GM21576 (cell line): ENCODE results near the gene SGIP1.

Experiments
- ATAC-seq: cut with Tn5 transposase; IDR thresholded peaks from one replicate; pipeline ENCODE4 v1.9.1; 2021; ENCODE audit warnings: mild to moderate bottlenecking, moderate library complexity; ENCODE audit not compliant: unreplicated experiment

Gene SGIP1

GRCh38 chr1:66676613-66677298 lies 142.8 kb downstream of the SGIP1 start:
- ATAC-seq = no peak

- no peak for ATAC-seq
Observed at GRCh38 chr1:66678146-66678545, 144.2 kb downstream of the SGIP1 start.

GRCh38 chr1:66679140-66679539 lies 145.2 kb downstream of the SGIP1 start:
- no peak for ATAC-seq

- no peak for ATAC-seq
Observed at GRCh38 chr1:66681686-66682085, 147.7 kb downstream of the SGIP1 start.

GRCh38 chr1:66682106-66682505 lies 148.2 kb downstream of the SGIP1 start:
- ATAC-seq = no peak

GRCh38 chr1:66684353-66684752 lies 150.4 kb downstream of the SGIP1 start:
- ATAC-seq = no peak

GRCh38 chr1:66685265-66685664 lies 151.3 kb downstream of the SGIP1 start:
- no peak for ATAC-seq

GRCh38 chr1:66685670-66686069 lies 151.7 kb downstream of the SGIP1 start:
- no peak for ATAC-seq

GRCh38 chr1:66686406-66686805 lies 152.5 kb downstream of the SGIP1 start:
- no peak for ATAC-seq

- ATAC-seq = no peak
Observed at GRCh38 chr1:66687358-66687757, 153.4 kb downstream of the SGIP1 start.

GRCh38 chr1:66690666-66691381 lies 156.9 kb downstream of the SGIP1 start:
- no peak for ATAC-seq

- no peak for ATAC-seq
Observed at GRCh38 chr1:66692681-66693080, 158.7 kb downstream of the SGIP1 start.

- ATAC-seq = no peak
Observed at GRCh38 chr1:66693856-66694255, 159.9 kb downstream of the SGIP1 start.

- ATAC-seq = no peak
Observed at GRCh38 chr1:66695116-66695515, 161.2 kb downstream of the SGIP1 start.

- no peak for ATAC-seq
Observed at GRCh38 chr1:66696771-66697170, 162.8 kb downstream of the SGIP1 start.

- no peak for ATAC-seq
Observed at GRCh38 chr1:66699213-66699612, 165.3 kb downstream of the SGIP1 start.

GRCh38 chr1:66704177-66704875 lies 170.4 kb downstream of the SGIP1 start:
- ATAC-seq = no peak

- ATAC-seq = no peak
Observed at GRCh38 chr1:66705110-66705509, 171.2 kb downstream of the SGIP1 start.

- no peak for ATAC-seq
Observed at GRCh38 chr1:66711420-66711819, 177.5 kb downstream of the SGIP1 start.

GRCh38 chr1:66712839-66713238 lies 178.9 kb downstream of the SGIP1 start:
- ATAC-seq = no peak

- ATAC-seq = no peak
Observed at GRCh38 chr1:66723985-66724384, 190.0 kb downstream of the SGIP1 start.
